Cardiac fibroblast (primary cell): Measurements from ENCODE around the gene OR52A1.
"Not testable (repeated sequence)": the region's sequence is repeated elsewhere in the genome, so short reads cannot be mapped to it uniquely, and the experiment has no call there.

Experiments used
- DNase-seq, 2 donors: peaks; one replicate each; pipeline versions ENCODE4 v3.0.0 to v3.0.0-alpha.2; 2010; ENCODE audit warnings: low read depth in 2 of 2
- H3K4me3 ChIP-seq, 2 donors: replicated peaks in 1 of 2; 1 replicate in 1 of 2; 2 replicates in 1 of 2; pipeline ENCODE4 v1.5.1; 2011; ENCODE audit warnings: low read depth in 2 of 2, low read length in 2 of 2, mild to moderate bottlenecking in 2 of 2, moderate library complexity in 1 of 2
- CTCF ChIP-seq: IDR thresholded peaks from one replicate; pipeline ENCODE4 v1.5.1; 2011; ENCODE audit warnings: low read depth, mild to moderate bottlenecking, low read length, inconsistent platforms

The OR52A1 gene

GRCh38 chr11:5196067-5196466 is 41.5 kb upstream of the OR52A1 start:
- TF ChIP-seq CTCF = no peak
- no peak for DNase-seq
- H3K4me3 ChIP-seq = no peak overlapping the region

- TF ChIP-seq CTCF = no peak
- H3K4me3 ChIP-seq = no peak overlapping the region
- DNase-seq = no peak
These were observed 38.2 kb upstream of the OR52A1 start for GRCh38 chr11:5192738-5193137.

GRCh38 chr11:5188201-5188600 is 33.6 kb upstream of the OR52A1 start:
- TF ChIP-seq CTCF = no peak
- no peak overlapping the region for H3K4me3 ChIP-seq
- no peak for DNase-seq

GRCh38 chr11:5178046-5178837 is 23.7 kb upstream of the OR52A1 start:
- TF ChIP-seq CTCF = no peak
- no peak overlapping the region for H3K4me3 ChIP-seq
- DNase-seq = no peak

GRCh38 chr11:5174934-5175333 is 20.4 kb upstream of the OR52A1 start:
- no peak for DNase-seq
- TF ChIP-seq CTCF = no peak
- H3K4me3 ChIP-seq = no peak overlapping the region

- TF ChIP-seq CTCF = no peak
- DNase-seq = no peak
- no peak overlapping the region for H3K4me3 ChIP-seq
These were observed 17.3 kb upstream of the OR52A1 start for GRCh38 chr11:5171856-5172255.

- DNase-seq, H3K4me3 ChIP-seq: not testable (repeated sequence)
These were observed 11.3 kb upstream of the OR52A1 start for GRCh38 chr11:5165898-5166297.

- DNase-seq, H3K4me3 ChIP-seq: not testable (repeated sequence)
These were observed 10.2 kb upstream of the OR52A1 start for GRCh38 chr11:5164807-5165206.

- not testable (repeated sequence) for DNase-seq
These were observed 6.5 kb upstream of the OR52A1 start for GRCh38 chr11:5161045-5161444.

GRCh38 chr11:5160217-5160616 is 5.7 kb upstream of the OR52A1 start:
- DNase-seq, H3K4me3 ChIP-seq: not testable (repeated sequence)

More at GRCh38 chr11:5161045-5161444, 6.5 kb upstream of the OR52A1 start:
- H3K4me3 ChIP-seq = not testable (repeated sequence)
